ENCODE data around the gene SPAAR.
A peak's percentile ranks its signal among the peaks of the same experiment; 100 is the strongest.

SPAAR gene

DNA sequence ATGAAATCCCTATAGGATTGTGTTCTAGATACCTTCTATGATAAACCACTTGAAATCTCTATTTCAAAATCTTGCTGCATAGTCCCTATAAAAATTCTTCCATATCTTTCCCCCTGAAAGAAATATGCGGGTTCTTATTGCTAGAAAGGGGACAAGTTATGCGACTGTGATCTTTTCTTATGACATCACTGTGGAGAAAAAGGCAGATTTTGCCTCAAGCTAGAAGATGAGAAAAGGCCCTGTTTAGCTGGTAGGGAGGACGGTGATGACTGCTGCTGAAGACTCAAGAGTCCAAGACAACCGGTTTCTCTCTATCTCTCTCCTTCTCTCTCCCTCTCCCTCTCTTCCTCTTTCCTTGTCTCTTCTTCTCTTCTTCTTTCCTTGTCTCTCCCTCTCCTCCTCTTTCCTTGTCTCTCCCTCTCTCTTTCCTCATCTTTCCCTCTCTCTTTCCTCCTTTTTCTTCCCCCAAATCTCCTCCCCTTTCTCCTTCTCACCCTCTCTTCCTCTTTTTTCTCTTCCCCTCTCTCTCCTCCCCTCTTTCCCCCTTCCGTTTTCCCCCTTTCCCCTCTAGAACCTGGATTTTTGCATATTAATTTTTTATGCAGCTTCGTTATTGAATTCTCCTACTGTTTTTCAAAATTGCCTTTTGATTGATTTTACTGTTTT is 43.4 kb downstream of the SPAAR start (continued):
- TF ChIP-seq, protein P1, sequence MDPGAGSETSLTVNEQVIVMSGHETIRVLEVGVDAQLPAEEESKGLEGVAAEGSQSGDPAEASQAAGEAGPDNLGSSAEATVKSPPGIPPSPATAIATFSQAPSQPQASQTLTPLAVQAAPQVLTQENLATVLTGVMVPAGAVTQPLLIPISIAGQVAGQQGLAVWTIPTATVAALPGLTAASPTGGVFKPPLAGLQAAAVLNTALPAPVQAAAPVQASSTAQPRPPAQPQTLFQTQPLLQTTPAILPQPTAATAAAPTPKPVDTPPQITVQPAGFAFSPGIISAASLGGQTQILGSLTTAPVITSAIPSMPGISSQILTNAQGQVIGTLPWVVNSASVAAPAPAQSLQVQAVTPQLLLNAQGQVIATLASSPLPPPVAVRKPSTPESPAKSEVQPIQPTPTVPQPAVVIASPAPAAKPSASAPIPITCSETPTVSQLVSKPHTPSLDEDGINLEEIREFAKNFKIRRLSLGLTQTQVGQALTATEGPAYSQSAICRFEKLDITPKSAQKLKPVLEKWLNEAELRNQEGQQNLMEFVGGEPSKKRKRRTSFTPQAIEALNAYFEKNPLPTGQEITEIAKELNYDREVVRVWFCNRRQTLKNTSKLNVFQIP (CRISPR knock-in tag; IDR thresholded peaks at IDR 0.05; ENCODE audit: borderline replicate concordance, low read depth): no peak

- no peak for TF ChIP-seq CREB5 (CRISPR knock-in tag; IDR thresholded peaks at IDR 0.05; ENCODE audit: low read depth)
- TF ChIP-seq PATZ1 (CRISPR knock-in tag; IDR thresholded peaks at IDR 0.05; ENCODE audit: borderline replicate concordance): no peak
- TF ChIP-seq TCF4 (CRISPR knock-in tag; IDR thresholded peaks at IDR 0.05; ENCODE audit: borderline replicate concordance): no peak
- no peak for TF ChIP-seq ISL1 (CRISPR knock-in tag; IDR thresholded peaks at IDR 0.05)
- no peak for TF ChIP-seq ESRRG (CRISPR knock-in tag; IDR thresholded peaks at IDR 0.05)
- TF ChIP-seq, protein P1 (CRISPR knock-in tag; IDR thresholded peaks at IDR 0.05; ENCODE audit: borderline replicate concordance, low read depth): no peak
- no peak for TF ChIP-seq CSDC2 (CRISPR knock-in tag; IDR thresholded peaks at IDR 0.05)
- no peak for TF ChIP-seq ZFP30 (CRISPR knock-in tag; IDR thresholded peaks at IDR 0.05)
- TF ChIP-seq SNAI2 (CRISPR knock-in tag; IDR thresholded peaks at IDR 0.05): no peak
- no peak for TF ChIP-seq ZNF70 (CRISPR knock-in tag; IDR thresholded peaks at IDR 0.05)
- TF ChIP-seq ZFP3 (CRISPR knock-in tag; IDR thresholded peaks at IDR 0.05): no peak
- no peak for TF ChIP-seq ARNTL (CRISPR knock-in tag; IDR thresholded peaks at IDR 0.05; ENCODE audit: borderline replicate concordance, low read depth)
- TF ChIP-seq BACH2 (CRISPR knock-in tag; IDR thresholded peaks at IDR 0.05; ENCODE audit: borderline replicate concordance): no peak
- TF ChIP-seq ZNF8 (CRISPR knock-in tag; IDR thresholded peaks at IDR 0.05): no peak
- no peak for TF ChIP-seq ZNF565 (CRISPR knock-in tag; conservative IDR thresholded peaks at IDR 0.05; ENCODE audit: low read depth)
- no peak for TF ChIP-seq ZC3H10 (CRISPR knock-in tag; IDR thresholded peaks at IDR 0.05)
- TF ChIP-seq TSHZ2 (CRISPR knock-in tag; IDR thresholded peaks at IDR 0.05): no peak
- TF ChIP-seq OSR1 (CRISPR knock-in tag; IDR thresholded peaks at IDR 0.05): no peak
- peak; percentile 97 for ATAC-seq
These were observed 45.8 kb downstream of the SPAAR start for GRCh38 chr9:35954942-35955546.

GRCh38 chr9:35956651-35957050 is 47.4 kb downstream of the SPAAR start:
- ATAC-seq: no peak
- TF ChIP-seq, protein P2, sequence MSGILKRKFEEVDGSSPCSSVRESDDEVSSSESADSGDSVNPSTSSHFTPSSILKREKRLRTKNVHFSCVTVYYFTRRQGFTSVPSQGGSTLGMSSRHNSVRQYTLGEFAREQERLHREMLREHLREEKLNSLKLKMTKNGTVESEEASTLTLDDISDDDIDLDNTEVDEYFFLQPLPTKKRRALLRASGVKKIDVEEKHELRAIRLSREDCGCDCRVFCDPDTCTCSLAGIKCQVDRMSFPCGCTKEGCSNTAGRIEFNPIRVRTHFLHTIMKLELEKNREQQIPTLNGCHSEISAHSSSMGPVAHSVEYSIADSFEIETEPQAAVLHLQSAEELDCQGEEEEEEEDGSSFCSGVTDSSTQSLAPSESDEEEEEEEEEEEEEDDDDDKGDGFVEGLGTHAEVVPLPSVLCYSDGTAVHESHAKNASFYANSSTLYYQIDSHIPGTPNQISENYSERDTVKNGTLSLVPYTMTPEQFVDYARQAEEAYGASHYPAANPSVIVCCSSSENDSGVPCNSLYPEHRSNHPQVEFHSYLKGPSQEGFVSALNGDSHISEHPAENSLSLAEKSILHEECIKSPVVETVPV (CRISPR knock-in tag; IDR thresholded peaks at IDR 0.05): no peak
- no peak for TF ChIP-seq RARB (CRISPR knock-in tag; IDR thresholded peaks at IDR 0.05)
- no peak for TF ChIP-seq ZFP30 (CRISPR knock-in tag; IDR thresholded peaks at IDR 0.05)
- no peak for TF ChIP-seq ISL1 (CRISPR knock-in tag; IDR thresholded peaks at IDR 0.05)
- TF ChIP-seq ZNF70 (CRISPR knock-in tag; IDR thresholded peaks at IDR 0.05): no peak
- TF ChIP-seq BACH2 (CRISPR knock-in tag; IDR thresholded peaks at IDR 0.05; ENCODE audit: borderline replicate concordance): no peak
- no peak for TF ChIP-seq ARNTL (CRISPR knock-in tag; IDR thresholded peaks at IDR 0.05; ENCODE audit: borderline replicate concordance, low read depth)
- no peak for TF ChIP-seq ZNF8 (CRISPR knock-in tag; IDR thresholded peaks at IDR 0.05)
- TF ChIP-seq CREB5 (CRISPR knock-in tag; IDR thresholded peaks at IDR 0.05; ENCODE audit: low read depth): no peak
- TF ChIP-seq, protein P1 (CRISPR knock-in tag; IDR thresholded peaks at IDR 0.05; ENCODE audit: borderline replicate concordance, low read depth): no peak
- no peak for TF ChIP-seq ZFP3 (CRISPR knock-in tag; IDR thresholded peaks at IDR 0.05)
- no peak for TF ChIP-seq OSR1 (CRISPR knock-in tag; IDR thresholded peaks at IDR 0.05)
